Retinal pigment epithelial cell (primary cell): ENCODE data around the gene CPPED1.

Experiments
- DNase-seq: peaks from one replicate; pipeline ENCODE4 v3.0.0-alpha.2; 2010; ENCODE audit warnings: low read depth
- H3K4me3 ChIP-seq: 2 replicates; pipeline ENCODE4 v1.5.1; 2011; ENCODE audit warnings: mild to moderate bottlenecking, low read length, control low read depth, moderate library complexity
- CTCF ChIP-seq: conservative IDR thresholded peaks from 2 replicates; pipeline ENCODE4 v1.5.1; 2011; ENCODE audit warnings: low read depth, low read length, control low read depth, inconsistent platforms

Gene CPPED1

DNA sequence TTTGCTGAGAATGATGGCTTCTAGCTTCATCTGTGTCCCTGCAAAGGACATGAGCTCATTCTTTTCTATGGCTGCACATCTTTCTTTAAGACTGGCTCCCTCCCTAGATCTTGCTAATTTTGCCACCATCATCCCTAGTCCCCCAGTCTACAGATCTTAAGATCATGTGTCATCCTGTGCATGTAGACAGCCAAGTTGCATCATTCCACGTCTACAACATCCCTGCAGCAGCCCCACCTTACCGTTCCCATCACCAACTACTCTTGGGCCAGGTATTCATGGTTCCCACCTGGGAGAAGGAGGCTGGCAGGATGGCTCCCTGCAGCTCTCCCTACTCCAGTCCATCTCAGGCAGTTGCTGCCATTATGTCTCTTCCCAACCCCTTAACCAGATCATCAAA, 12.3 kb downstream of the CPPED1 start:
- TF ChIP-seq CTCF = no peak
- DNase-seq = no peak
- H3K4me3 ChIP-seq = no peak overlapping the region

- DNase-seq = no peak
- no peak for TF ChIP-seq CTCF
- no peak overlapping the region for H3K4me3 ChIP-seq
These were observed 14.9 kb downstream of the CPPED1 start for GRCh38 chr16:12788758-12789157.

DNA sequence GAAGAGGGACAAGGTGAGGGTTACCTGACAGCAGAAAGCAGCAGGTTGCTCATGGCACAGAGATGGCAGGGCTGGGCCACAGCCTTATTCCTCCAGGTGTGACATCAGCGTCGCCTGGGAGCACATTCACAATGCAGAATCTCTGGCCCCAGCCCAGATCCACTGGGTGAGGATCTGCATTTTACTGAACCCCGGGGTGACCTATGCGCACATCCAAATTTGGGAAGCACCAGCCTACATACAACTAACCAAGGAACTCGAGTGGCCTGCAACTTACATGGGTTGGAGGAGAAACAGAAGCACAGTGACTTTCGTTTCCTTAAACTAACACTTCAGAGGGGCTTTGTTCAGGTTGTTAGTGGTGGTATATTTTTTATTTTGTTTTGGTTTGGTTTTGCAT, 17.6 kb downstream of the CPPED1 start:
- H3K4me3 ChIP-seq = no peak overlapping the region
- TF ChIP-seq CTCF = no peak
- no peak for DNase-seq

GRCh38 chr16:12784076-12784475, 19.6 kb downstream of the CPPED1 start:
- H3K4me3 ChIP-seq = no peak overlapping the region
- no peak for DNase-seq
- no peak for TF ChIP-seq CTCF

DNA sequence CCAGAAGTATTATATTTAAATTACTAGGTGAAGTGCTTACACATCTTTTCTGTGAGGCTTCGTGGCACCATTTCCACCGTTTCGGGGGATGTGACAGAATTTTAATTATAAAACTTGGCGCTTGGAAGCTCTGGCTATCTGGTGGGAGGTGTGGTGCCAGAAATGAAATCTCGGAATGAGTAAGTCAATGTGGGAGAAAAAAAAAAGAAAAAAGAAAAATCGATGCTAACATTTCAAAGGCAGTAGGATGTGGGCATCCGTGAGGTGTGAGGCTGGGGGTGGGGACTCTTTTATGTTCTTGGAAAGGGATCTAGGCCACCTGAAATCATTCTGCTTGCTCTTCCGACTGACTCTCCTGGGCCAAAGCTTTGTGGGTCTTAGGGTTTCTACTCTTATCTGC, 21.9 kb downstream of the CPPED1 start:
- DNase-seq = no peak
- H3K4me3 ChIP-seq = no peak overlapping the region
- no peak for TF ChIP-seq CTCF

GRCh38 chr16:12780467-12780866, 23.2 kb downstream of the CPPED1 start:
- no peak overlapping the region for H3K4me3 ChIP-seq
- TF ChIP-seq CTCF = no peak
- DNase-seq = no peak

GRCh38 chr16:12778726-12779125, 25.0 kb downstream of the CPPED1 start:
- no peak overlapping the region for H3K4me3 ChIP-seq
- TF ChIP-seq CTCF = no peak
- DNase-seq = no peak
